BE2C (cell line): ENCODE results near the gene PTPRN2.

ENCODE experiments used
- DNase-seq: peaks from one replicate; pipeline ENCODE4 v3.0.0-alpha.2; 2020
- H3K27me3 ChIP-seq: fragments of 250-450 bp; sonication (Bioruptor Pico); 2 replicates; pipeline ENCODE4 v1.5.1; 2020; ENCODE audit warnings: mild to moderate bottlenecking
- H3K36me3 ChIP-seq: fragments of 250-450 bp; sonication (Bioruptor Pico); 2 replicates; pipeline ENCODE4 v1.5.1; 2020; ENCODE audit warnings: mild to moderate bottlenecking
- H3K4me1 ChIP-seq: fragments of 250-450 bp; sonication (Bioruptor Pico); 2 replicates; pipeline ENCODE4 v1.5.1; 2020
- H3K4me3 ChIP-seq: 2 replicates; pipeline ENCODE4 v1.5.1; 2011; ENCODE audit warnings: low read depth, low read length
- H3K9me3 ChIP-seq: fragments of 250-450 bp; sonication (Bioruptor Pico); 2 replicates; pipeline ENCODE4 v1.5.1; 2020
- TF ChIP-seq, protein P1 (sequence below): IDR thresholded peaks from 2 replicates; pipeline ENCODE4 v1.5.1; 2012; ENCODE audit warnings: mild to moderate bottlenecking, low read depth, low read length

Gene PTPRN2

DNA sequence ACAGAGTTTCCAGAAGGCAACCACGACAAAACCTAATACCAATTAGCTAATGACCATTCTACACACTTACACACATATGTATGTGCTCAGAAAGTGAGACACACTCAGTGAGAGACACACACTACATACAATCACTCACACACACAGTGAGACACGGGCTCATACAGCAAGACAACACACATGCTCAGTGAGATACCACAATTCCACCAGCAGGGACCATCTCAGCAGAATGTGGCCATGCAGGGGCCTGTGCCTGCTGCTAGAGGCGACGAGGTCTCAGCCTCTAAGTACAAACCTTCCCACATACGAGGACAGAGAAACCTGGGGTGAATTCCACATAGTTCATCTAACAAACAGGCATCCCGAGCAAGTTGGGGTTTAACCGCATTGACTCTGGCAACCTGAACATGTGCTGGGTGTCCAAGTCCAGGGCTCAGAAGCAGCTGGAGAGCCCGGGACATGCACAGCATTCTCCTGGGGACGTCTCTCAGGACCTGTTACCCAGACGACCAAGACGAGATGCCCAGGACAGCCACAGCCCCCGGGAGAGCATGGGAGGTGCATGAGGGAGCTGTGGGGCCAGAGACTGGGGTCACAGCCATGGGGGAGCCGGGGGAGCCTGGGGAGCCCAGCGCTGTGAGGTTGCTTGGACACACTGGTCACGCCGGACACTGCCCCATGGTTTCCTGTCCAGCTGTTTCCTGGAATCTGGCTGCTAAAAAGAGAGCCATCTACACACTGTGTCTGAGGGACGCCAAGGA, 523.6 kb downstream of the PTPRN2 start:
- H3K4me1 ChIP-seq = no peaks in the 10 kb centered on the region
- H3K9me3 ChIP-seq = no peaks in the 10 kb centered on the region; the same call in 1 of the 2 replicates
- TF ChIP-seq, protein P1, sequence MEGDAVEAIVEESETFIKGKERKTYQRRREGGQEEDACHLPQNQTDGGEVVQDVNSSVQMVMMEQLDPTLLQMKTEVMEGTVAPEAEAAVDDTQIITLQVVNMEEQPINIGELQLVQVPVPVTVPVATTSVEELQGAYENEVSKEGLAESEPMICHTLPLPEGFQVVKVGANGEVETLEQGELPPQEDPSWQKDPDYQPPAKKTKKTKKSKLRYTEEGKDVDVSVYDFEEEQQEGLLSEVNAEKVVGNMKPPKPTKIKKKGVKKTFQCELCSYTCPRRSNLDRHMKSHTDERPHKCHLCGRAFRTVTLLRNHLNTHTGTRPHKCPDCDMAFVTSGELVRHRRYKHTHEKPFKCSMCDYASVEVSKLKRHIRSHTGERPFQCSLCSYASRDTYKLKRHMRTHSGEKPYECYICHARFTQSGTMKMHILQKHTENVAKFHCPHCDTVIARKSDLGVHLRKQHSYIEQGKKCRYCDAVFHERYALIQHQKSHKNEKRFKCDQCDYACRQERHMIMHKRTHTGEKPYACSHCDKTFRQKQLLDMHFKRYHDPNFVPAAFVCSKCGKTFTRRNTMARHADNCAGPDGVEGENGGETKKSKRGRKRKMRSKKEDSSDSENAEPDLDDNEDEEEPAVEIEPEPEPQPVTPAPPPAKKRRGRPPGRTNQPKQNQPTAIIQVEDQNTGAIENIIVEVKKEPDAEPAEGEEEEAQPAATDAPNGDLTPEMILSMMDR = no peak
- no peaks in the 10 kb centered on the region for H3K36me3 ChIP-seq
- H3K27me3 ChIP-seq = no peaks in the 10 kb centered on the region
- no peak for DNase-seq
- no peak overlapping the region for H3K4me3 ChIP-seq

DNA sequence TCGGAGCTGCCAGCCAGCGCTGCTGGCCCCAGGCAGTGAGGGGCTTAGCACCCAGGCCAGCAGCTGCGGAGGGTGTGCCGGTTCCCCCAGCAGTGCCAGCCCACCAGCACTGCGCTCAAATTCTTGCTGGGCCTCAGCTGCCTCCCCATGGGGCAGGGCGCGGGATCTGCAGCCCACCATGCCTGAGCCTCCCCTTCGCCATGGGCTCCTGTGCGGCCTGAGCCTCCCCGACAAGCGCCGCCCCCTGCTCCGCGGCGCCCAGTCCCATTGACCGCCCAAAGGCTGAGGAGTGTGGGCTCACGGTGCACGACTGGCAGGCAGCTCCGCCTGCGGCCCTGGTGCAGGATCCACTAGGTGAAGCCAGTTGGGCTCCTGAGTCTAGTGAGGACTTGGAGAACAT, 525.0 kb downstream of the PTPRN2 start:
- TF ChIP-seq, protein P1 = no peak
- Histone ChIP-seq H3K9me3 (no peaks in the 10 kb centered on the region; the same call in 1 of the 2 replicates), H3K4me1 (no peaks in the 10 kb centered on the region), H3K4me3 (no peak overlapping the region), H3K27me3 (no peaks in the 10 kb centered on the region), H3K36me3 (no peaks in the 10 kb centered on the region)
- no peak for DNase-seq

DNA sequence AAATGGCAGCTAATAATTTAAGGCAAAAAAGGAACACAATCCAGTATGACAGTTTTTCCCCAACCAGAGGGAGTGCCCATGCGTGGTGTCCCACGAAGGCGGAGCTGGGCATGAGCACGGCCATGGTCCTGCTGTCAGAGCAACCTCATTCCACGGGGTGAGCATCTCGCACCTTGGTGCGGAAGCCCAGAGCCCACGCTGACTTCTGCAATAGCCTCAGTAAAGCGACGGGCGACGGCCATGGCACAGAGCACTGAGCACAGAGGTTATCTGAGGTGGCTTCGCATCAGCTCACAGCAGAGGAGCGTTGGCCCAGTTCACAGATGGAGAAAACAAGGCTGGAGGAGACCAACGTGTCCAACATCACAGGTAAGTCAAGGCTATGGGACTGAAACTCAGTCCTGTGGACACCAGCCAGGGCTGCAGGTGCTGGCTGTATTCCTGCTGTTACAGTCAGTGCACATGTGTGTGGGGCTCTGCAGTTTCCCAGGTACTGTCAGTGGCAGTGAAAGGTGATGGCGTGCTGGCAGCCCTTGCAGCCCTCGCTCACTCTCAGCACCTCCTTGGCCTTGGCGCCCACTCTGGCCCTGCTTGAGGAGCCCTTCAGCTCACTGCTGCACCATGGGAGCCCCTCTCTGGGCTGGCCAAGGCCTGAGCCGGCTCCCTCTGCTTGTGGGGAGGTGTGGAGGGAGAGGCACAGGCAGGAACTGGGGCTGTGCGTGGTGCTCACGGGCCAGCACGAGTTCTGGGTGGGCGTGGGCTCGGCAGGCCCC, 525.6 kb downstream of the PTPRN2 start:
- Histone ChIP-seq H3K27me3 (no peaks in the 10 kb centered on the region), H3K4me3 (no peak overlapping the region), H3K36me3 (no peaks in the 10 kb centered on the region), H3K4me1 (no peaks in the 10 kb centered on the region), H3K9me3 (no peaks in the 10 kb centered on the region; the same call in 1 of the 2 replicates)
- no peak for DNase-seq
- TF ChIP-seq, protein P1 = no peak

DNA sequence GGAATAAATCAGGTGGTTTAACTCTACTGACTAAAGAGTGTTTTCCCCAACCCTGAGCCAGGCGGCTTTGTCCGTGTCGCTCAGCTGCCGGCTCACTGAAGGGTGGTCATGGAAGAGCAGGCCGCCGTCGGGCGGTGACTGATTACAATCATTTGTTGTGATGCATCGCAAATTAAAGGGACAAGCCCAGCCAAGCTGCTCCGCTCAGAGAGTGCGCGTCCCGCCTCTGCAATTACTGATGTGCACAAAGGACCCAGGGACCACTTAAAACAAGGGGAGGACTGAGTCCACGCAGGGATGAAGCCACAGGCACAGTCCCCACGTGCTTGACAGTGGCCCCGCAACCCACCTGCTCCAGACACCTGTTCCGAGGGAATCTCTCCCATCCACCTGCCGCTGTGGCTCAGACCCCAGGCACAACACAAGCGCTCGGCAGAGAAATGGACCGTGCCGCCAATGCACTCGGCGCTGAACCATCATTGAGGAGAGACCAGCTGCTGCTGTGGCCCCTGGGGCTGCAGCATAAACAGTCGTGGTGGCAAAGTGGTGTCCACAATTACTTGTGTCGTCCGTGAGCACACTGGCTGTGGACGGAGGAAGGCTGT, 526.5 kb downstream of the PTPRN2 start:
- no peaks in the 10 kb centered on the region; the same call in 1 of the 2 replicates for H3K9me3 ChIP-seq
- H3K4me3 ChIP-seq = no peak overlapping the region
- no peaks in the 10 kb centered on the region for H3K27me3 ChIP-seq
- TF ChIP-seq, protein P1 = no peak
- DNase-seq = no peak
- H3K4me1 ChIP-seq = no peaks in the 10 kb centered on the region
- H3K36me3 ChIP-seq = no peaks in the 10 kb centered on the region

DNA sequence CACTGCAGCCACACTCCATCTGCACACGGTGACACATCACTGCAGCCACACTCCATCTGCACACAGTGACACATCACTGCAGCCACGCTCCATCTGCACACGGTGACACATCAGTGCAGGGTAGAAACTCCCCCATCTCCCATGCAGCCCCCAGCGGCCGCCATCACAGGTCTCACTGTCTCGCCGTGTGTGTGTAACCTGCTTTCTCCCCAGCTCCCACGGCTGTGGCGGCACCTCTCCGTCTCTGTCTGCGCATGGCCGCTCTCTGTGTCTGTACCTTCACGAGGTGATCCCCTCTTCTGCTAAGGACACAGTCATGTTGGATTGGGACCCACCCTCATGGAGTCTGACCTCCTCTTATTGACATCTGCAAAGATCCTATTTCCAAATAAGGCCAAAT, 527.4 kb downstream of the PTPRN2 start:
- no peaks in the 10 kb centered on the region; the same call in 1 of the 2 replicates for H3K9me3 ChIP-seq
- TF ChIP-seq, protein P1 = no peak
- H3K27me3 ChIP-seq = no peaks in the 10 kb centered on the region
- no peak for DNase-seq
- no peaks in the 10 kb centered on the region for H3K4me1 ChIP-seq
- no peaks in the 10 kb centered on the region for H3K36me3 ChIP-seq
- H3K4me3 ChIP-seq = no peak overlapping the region
